ENCODE measurements around the gene IQCH. TPM values are rescaled to one million over a fixed set of nuclear protein-coding genes. Genes with fewer than 3 reads are reported as not detected.

IQCH gene
- total and polyA plus RNA-seq, 2 of the 4 experiments (the other 2 are of a cell fraction), result 0.60 to 2.5 TPM

GRCh38 chr15:67405208-67406191 lies 150.9 kb downstream of the IQCH start (continued):
- no peak for TF ChIP-seq RFX5 (IDR thresholded peaks at IDR 0.05; ENCODE audit: low read depth, low read length)

- intact Hi-C loops (cut with micrococcal nuclease), result no loop called here
- Histone ChIP-seq H3K4me3 (ENCODE audit: insufficient read depth, low read depth, low read length) (no peak overlapping the region), H2BK5ac (ENCODE audit: low read depth, low read length, poor library complexity, severe bottlenecking) (no peak overlapping the region), H3K4ac (ENCODE audit: low read depth, low read length) (no peak overlapping the region), H4K5ac (ENCODE audit: low read depth, low read length) (no peak overlapping the region), H3K4me2 (ENCODE audit: low read depth, low read length) (no peak overlapping the region), H3K4me1 (ENCODE audit: control insufficient read depth, insufficient read depth, low read length) (no peaks in the 10 kb centered on the region), H3K56ac (ENCODE audit: extremely low read depth, insufficient read depth, low read length) (no peak overlapping the region), H3K36me3 (ENCODE audit: control insufficient read depth, insufficient read depth, low read length) (no peaks in the 10 kb centered on the region), H3K9ac (ENCODE audit: low read depth, low read length) (no peak overlapping the region), H2BK15ac (ENCODE audit: low read depth, low read length) (no peak overlapping the region), H3K14ac (replicated peaks; ENCODE audit: low read depth, low read length) (no peak overlapping the region), H3K23ac (ENCODE audit: low read depth, low read length) (no peak overlapping the region), H2BK120ac (ENCODE audit: low read depth, low read length) (no peak overlapping the region), H4K20me1 (ENCODE audit: insufficient read depth, low read length) (no peaks in the 10 kb centered on the region), H2AK5ac (ENCODE audit: low read depth, low read length) (no peak overlapping the region), H2BK20ac (ENCODE audit: low read depth, low read length) (no peak overlapping the region), H3K27ac (ENCODE audit: insufficient read depth, low read length) (no peak overlapping the region), H3K79me1 (ENCODE audit: low read depth in 1 of 2, low read length in 2 of 2) (no peaks in the 10 kb centered on the region), H2AFZ (replicated peaks; ENCODE audit: low read length, poor library complexity) (no peak overlapping the region), H4K91ac (ENCODE audit: insufficient read depth, low read depth, low read length) (no peak overlapping the region), H3K9me3 (ENCODE audit: control insufficient read depth, insufficient read depth, low read length) (no peaks in the 10 kb centered on the region), H4K8ac (ENCODE audit: low read depth in 2 of 2, low read length in 2 of 2) (no peak overlapping the region), H2AK9ac (replicated peaks; ENCODE audit: low read depth, low read length, poor library complexity) (no peak overlapping the region), H3K27me3 (ENCODE audit: control insufficient read depth, insufficient read depth, low read length) (peaks cover 6% of the 10 kb centered on the region), H3K18ac (ENCODE audit: low read depth, low read length) (no peak overlapping the region), H3K9me1 (ENCODE audit: insufficient read depth, low read length) (no peaks in the 10 kb centered on the region)
- in situ Hi-C loops (cut with MboI; ENCODE audit: low sequenced_read_pairs), result no loop called here
- dilution Hi-C loops (cut with HindIII; ENCODE audit: low sequenced_read_pairs, unreplicated experiment), result no loop called here
- DNase-seq (peak; percentile 12), ATAC-seq (ENCODE audit: low read depth) (no peak)
- WGBS, 2 experiments (ENCODE audit: extremely low coverage in 2 of 2, insufficient read length in 1 of 2), result no CpG with 5 or more reads among the region's 1 CpG
- TF ChIP-seq NFE2L2 (IDR thresholded peaks at IDR 0.05; ENCODE audit: low read depth, low read length) (no peak), BHLHE40 (IDR thresholded peaks at IDR 0.05; ENCODE audit: low read depth, low read length) (no peak), MAZ (IDR thresholded peaks at IDR 0.05; ENCODE audit: borderline replicate concordance, low read depth, low read length) (no peak), RCOR1 (IDR thresholded peaks at IDR 0.05; ENCODE audit: insufficient replicate concordance, low read length) (no peak), POLR2A (IDR thresholded peaks at IDR 0.05; ENCODE audit: low read depth, low read length) (no peak), CEBPB (IDR thresholded peaks at IDR 0.05; ENCODE audit: low read depth, low read length) (no peak), MXI1 (IDR thresholded peaks at IDR 0.05; ENCODE audit: borderline replicate concordance, low read depth, low read length) (no peak)
- no TSS peak for BruUV-seq (replicated peaks)
- POLR2A ChIA-PET (ENCODE audit: unreplicated experiment), result no interaction called here
- CTCF ChIA-PET, result no interaction called here
Measured at GRCh38 chr15:67406257-67406861, 151.8 kb downstream of the IQCH start.
